ENCODE data around the gene MYD88.

MYD88 gene

GRCh38 chr3:38154625-38155255, 16.3 kb downstream of the MYD88 start:
- no peak for TF ChIP-seq POLR2AphosphoS5 (IDR thresholded peaks at IDR 0.05; ENCODE audit: low read depth, low read length)

- TF ChIP-seq FOXP2 (optimal IDR thresholded peaks at IDR 0.05; ENCODE audit: borderline replicate concordance, extremely low read depth, extremely low read length, insufficient read depth), result no peak
- no peak for TF ChIP-seq SIN3A (IDR thresholded peaks at IDR 0.05; ENCODE audit: borderline replicate concordance, insufficient read depth, low read length)
These were observed 17.4 kb downstream of the MYD88 start for GRCh38 chr3:38155825-38156224.

DNA sequence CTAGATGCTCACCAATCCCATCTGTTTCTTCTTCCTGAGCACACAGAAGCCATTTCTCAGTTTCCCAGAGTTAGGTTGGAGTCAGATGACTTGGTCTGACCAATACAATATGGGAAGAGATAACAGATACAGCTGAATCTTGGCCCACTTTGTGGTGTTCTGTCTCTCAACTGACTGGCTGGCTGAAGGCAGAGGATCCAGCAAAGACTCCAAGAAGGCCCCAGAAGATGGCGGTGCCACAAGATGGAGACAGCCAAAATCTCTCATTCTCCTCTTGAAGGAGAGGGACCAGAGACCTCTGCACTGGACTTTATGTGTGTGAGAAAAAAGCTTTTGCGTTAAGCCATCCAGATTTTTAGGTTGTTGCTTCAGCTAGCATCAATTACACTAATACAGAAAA, 18.7 kb downstream of the MYD88 start:
- TF ChIP-seq SIN3A (IDR thresholded peaks at IDR 0.05; ENCODE audit: borderline replicate concordance, insufficient read depth, low read length), result no peak
- no peak for TF ChIP-seq REST (IDR thresholded peaks at IDR 0.05; ENCODE audit: insufficient read depth in 1 of 2, low read depth in 2 of 2, low read length in 2 of 2)
- TF ChIP-seq TAF1 (IDR thresholded peaks at IDR 0.05; ENCODE audit: borderline replicate concordance, insufficient read depth, low read length), result no peak
- TF ChIP-seq FOXP2 (optimal IDR thresholded peaks at IDR 0.05; ENCODE audit: borderline replicate concordance, extremely low read depth, extremely low read length, insufficient read depth), result no peak
- no peak for TF ChIP-seq POLR2AphosphoS5 (IDR thresholded peaks at IDR 0.05; ENCODE audit: low read depth, low read length)

- no peak for TF ChIP-seq POLR2AphosphoS5 (IDR thresholded peaks at IDR 0.05; ENCODE audit: low read depth, low read length)
These were observed 19.1 kb downstream of the MYD88 start for GRCh38 chr3:38157595-38157994.

- TF ChIP-seq TAF1 (IDR thresholded peaks at IDR 0.05; ENCODE audit: borderline replicate concordance, insufficient read depth, low read length), result no peak
- TF ChIP-seq SIN3A (IDR thresholded peaks at IDR 0.05; ENCODE audit: borderline replicate concordance, insufficient read depth, low read length), result no peak
- no peak for TF ChIP-seq REST (IDR thresholded peaks at IDR 0.05; ENCODE audit: insufficient read depth in 1 of 2, low read depth in 2 of 2, low read length in 2 of 2)
- no peak for TF ChIP-seq POLR2AphosphoS5 (IDR thresholded peaks at IDR 0.05; ENCODE audit: low read depth, low read length)
- no peak for TF ChIP-seq FOXP2 (optimal IDR thresholded peaks at IDR 0.05; ENCODE audit: borderline replicate concordance, extremely low read depth, extremely low read length, insufficient read depth)
These were observed 20.0 kb downstream of the MYD88 start for GRCh38 chr3:38158472-38158871.

- TF ChIP-seq SIN3A (IDR thresholded peaks at IDR 0.05; ENCODE audit: borderline replicate concordance, insufficient read depth, low read length), result no peak
- TF ChIP-seq TAF1 (IDR thresholded peaks at IDR 0.05; ENCODE audit: borderline replicate concordance, insufficient read depth, low read length), result no peak
- TF ChIP-seq REST (IDR thresholded peaks at IDR 0.05; ENCODE audit: insufficient read depth in 1 of 2, low read depth in 2 of 2, low read length in 2 of 2), result no peak
- TF ChIP-seq FOXP2 (optimal IDR thresholded peaks at IDR 0.05; ENCODE audit: borderline replicate concordance, extremely low read depth, extremely low read length, insufficient read depth), result no peak
- TF ChIP-seq POLR2AphosphoS5 (IDR thresholded peaks at IDR 0.05; ENCODE audit: low read depth, low read length), result no peak
These were observed 24.8 kb downstream of the MYD88 start for GRCh38 chr3:38163117-38163840.

Measured in PFSK-1 (cell line).